A549 (cell line): Measurements from ENCODE around the gene DHX34.

ENCODE experiments used
- CEBPB ChIP-seq, 2 experiments: fragments of >200 bp in 1 of 2; sonication (Bioruptor Twin) in 1 of 2; formaldehyde crosslinking in 1 of 2; IDR thresholded peaks; 2 replicates each; pipeline ENCODE4 v1.6.1; 2012 to 2016
- CHD4 ChIP-seq: fragments of 200-600 bp; sonication (generic); IDR thresholded peaks from 2 replicates; pipeline ENCODE4 v1.6.1; 2016; ENCODE audit warnings: antibody characterized with exemption, mild to moderate bottlenecking, borderline replicate concordance
- CTCF ChIP-seq: fragments of >200 bp; sonication (Bioruptor Twin); formaldehyde crosslinking; IDR thresholded peaks from 3 replicates; pipeline ENCODE4 v1.5.1; 2016

GRCh38 chr19:47416643-47416985, 67.5 kb downstream of the DHX34 start:
- TF ChIP-seq CTCF (no peak), CEBPB (IDR thresholded peaks at IDR 0.05) (no peak), CHD4 (no peak)
